ENCODE measurements around the gene MED8. TPM values are rescaled to one million over a fixed set of nuclear protein-coding genes. Genes with fewer than 3 reads are reported as not detected.

MED8 gene
- total and polyA plus RNA-seq, 2 of the 8 experiments (the other 6 are each of a cell fraction or from before 2014, with no cell fraction given), result 7.0 to 20.6 TPM

- no peak overlapping the region for H4K5ac ChIP-seq (ENCODE audit: insufficient read length, low read depth, low read length)
- H3K36me3 ChIP-seq (ENCODE audit: control insufficient read depth in 2 of 4, insufficient read depth in 4 of 4, low read length in 3 of 4), result peaks cover 5 to 45% (median 33%) of the 10 kb centered on the region in 4 experiments; a peak in 6 of 8 replicates
- H3K23ac ChIP-seq (ENCODE audit: insufficient read length), result no peak overlapping the region
- H3K4me2 ChIP-seq (ENCODE audit: insufficient read depth in 1 of 2, low read depth in 2 of 2, low read length in 2 of 2), result no peak overlapping the region
- H3K14ac ChIP-seq (ENCODE audit: insufficient read length), result no peak overlapping the region
- no peaks in the 10 kb centered on the region for H3K27me3 ChIP-seq (replicated peaks in 1 of 4; ENCODE audit: control insufficient read depth in 3 of 4, extremely low read depth in 1 of 4, insufficient read depth in 3 of 4, low read length in 3 of 4)
- H4K8ac ChIP-seq (ENCODE audit: extremely low read depth, insufficient read depth, low read length), result no peak overlapping the region
- H3K56ac ChIP-seq (replicated peaks; ENCODE audit: insufficient read length, low read depth, low read length), result no peak overlapping the region
- no peak overlapping the region for H3K4me3 ChIP-seq (ENCODE audit: extremely low read depth in 1 of 4, insufficient read depth in 2 of 4, low read depth in 3 of 4, low read length in 4 of 4)
- H2AFZ ChIP-seq (ENCODE audit: low read length), result no peak overlapping the region
- H2BK15ac ChIP-seq (ENCODE audit: low read length), result no peak overlapping the region
- peaks cover 0 to 2% of the 10 kb centered on the region in 2 experiments for H4K20me1 ChIP-seq (replicated peaks in 1 of 2; ENCODE audit: control insufficient read depth in 1 of 2, insufficient read depth in 2 of 2, low read length in 2 of 2)
- no peak overlapping the region for H3K4ac ChIP-seq (replicated peaks; ENCODE audit: insufficient read length, low read depth, low read length)
- no peak overlapping the region for H2BK120ac ChIP-seq (replicated peaks; ENCODE audit: low read depth, low read length)
- no peak overlapping the region for H3K18ac ChIP-seq (ENCODE audit: extremely low read depth, low read length)
- H2BK5ac ChIP-seq (ENCODE audit: low read depth, low read length), result no peak overlapping the region
- no peaks in the 10 kb centered on the region for H3K9me3 ChIP-seq (ENCODE audit: insufficient read depth in 2 of 2, low read depth in 1 of 2, low read length in 1 of 2)
- H3K23me2 ChIP-seq (ENCODE audit: low read depth, low read length), result peaks cover 2% of the 10 kb centered on the region; the same call in 1 of the 2 replicates
- 0 out of 2 replicates have a peak overlapping the region, but pooled peaks have one; percentile 39 for H2AK5ac ChIP-seq (ENCODE audit: low read depth, low read length)
- ChIA-PET CTCF (ENCODE audit: partially characterized antibody) (interaction anchor here (0.6 to 3.8 kb wide), 3 partner anchors 9 to 22 kb away, joined by 3 to 16 read pairs (median 3); no protein-coding TSS in a partner anchor), POLR2A (ENCODE audit: partially characterized antibody) (interaction anchor here (1.0 kb wide), 1 partner anchor 30 kb away, joined by 3 read pairs; the partner anchor contains the start of gene HYI)
- DNase-seq (ENCODE audit: low read depth in 1 of 2, low spot score in 2 of 2) (no peak), FAIRE-seq (no peak)
- H3K9ac ChIP-seq (replicated peaks in 1 of 4; ENCODE audit: extremely low read depth in 1 of 4, low read depth in 3 of 4, low read length in 3 of 4), result no peak overlapping the region
- no peak overlapping the region for H3K27ac ChIP-seq (ENCODE audit: low read depth, low read length)
- H4K91ac ChIP-seq (replicated peaks; ENCODE audit: insufficient read length, low read length), result no peak overlapping the region
- no peaks in the 10 kb centered on the region for H3K79me1 ChIP-seq (ENCODE audit: low read depth, low read length)
- 91% methylated on average over 22 of the region's 23 CpGs; no CpG with 5 or more reads in 1 of the 2 experiments for WGBS, 2 experiments (ENCODE audit: extremely low coverage in 1 of 2, insufficient coverage in 1 of 2, insufficient read length in 1 of 2, insufficient replicate concordance in 2 of 2, low coverage in 1 of 2, low lambda C conversion rate in 2 of 2, missing lambda C conversion rate in 1 of 2)
- 0 out of 2 replicates have a peak overlapping the region, but pooled peaks have one; percentile 17 for H2BK12ac ChIP-seq (ENCODE audit: low read depth, low read length)
- no peak overlapping the region for H2BK20ac ChIP-seq (ENCODE audit: low read length)
- peaks cover 0 to 8% (median 5%) of the 10 kb centered on the region in 4 experiments; a peak in 6 of 7 replicates for H3K4me1 ChIP-seq (replicated peaks in 1 of 4; ENCODE audit: control insufficient read depth in 3 of 4, insufficient read depth in 4 of 4, low read length in 3 of 4)
- no peaks in the 10 kb centered on the region for H3K79me2 ChIP-seq (ENCODE audit: control insufficient read depth in 1 of 2, insufficient read depth in 2 of 2, low read length in 2 of 2)
- TF ChIP-seq HDAC2 (IDR thresholded peaks at IDR 0.05; ENCODE audit: borderline replicate concordance in 1 of 2, low read depth in 2 of 2, low read length in 2 of 2), result no peak
- no peak for TF ChIP-seq KDM1A (IDR thresholded peaks at IDR 0.05; ENCODE audit: borderline replicate concordance, low read length)
- TF ChIP-seq ASH2L (IDR thresholded peaks at IDR 0.05; ENCODE audit: low read length), result no peak
- no peak for TF ChIP-seq POLR2AphosphoS5 (IDR thresholded peaks at IDR 0.05; ENCODE audit: low read depth, low read length)
- no peak for TF ChIP-seq SP1 (IDR thresholded peaks at IDR 0.05; ENCODE audit: low read depth, low read length)
- no peak for TF ChIP-seq CREB1 (IDR thresholded peaks at IDR 0.05)
- TF ChIP-seq TBP (IDR thresholded peaks at IDR 0.05; ENCODE audit: low read depth, low read length), result no peak
- no peak for TF ChIP-seq SRF (IDR thresholded peaks at IDR 0.05; ENCODE audit: low read depth, low read length)
- no peak for TF ChIP-seq SAP30 (IDR thresholded peaks at IDR 0.05; ENCODE audit: insufficient read depth, insufficient replicate concordance, low read length)
- no peak for TF ChIP-seq RAD21 (IDR thresholded peaks at IDR 0.05 in 1 of 2, conservative IDR thresholded peaks at IDR 0.05 in 1 of 2; ENCODE audit: low read depth in 2 of 2, low read length in 2 of 2)
- TF ChIP-seq HDAC6 (IDR thresholded peaks at IDR 0.05; ENCODE audit: low read depth, low read length), result no peak
These were observed 34.3 kb upstream of the MED8 start for GRCh38 chr1:43423672-43424550.

All from H1 (cell line).